ENCODE data around the gene RAMAC.
"Not testable (repeated sequence)": the region's sequence is repeated elsewhere in the genome, so short reads cannot be mapped to it uniquely, and the experiment has no call there.

RAMAC gene

GRCh38 chr15:83016906-83017305 is 30.9 kb downstream of the RAMAC start:
- no peak for DNase-seq

DNA sequence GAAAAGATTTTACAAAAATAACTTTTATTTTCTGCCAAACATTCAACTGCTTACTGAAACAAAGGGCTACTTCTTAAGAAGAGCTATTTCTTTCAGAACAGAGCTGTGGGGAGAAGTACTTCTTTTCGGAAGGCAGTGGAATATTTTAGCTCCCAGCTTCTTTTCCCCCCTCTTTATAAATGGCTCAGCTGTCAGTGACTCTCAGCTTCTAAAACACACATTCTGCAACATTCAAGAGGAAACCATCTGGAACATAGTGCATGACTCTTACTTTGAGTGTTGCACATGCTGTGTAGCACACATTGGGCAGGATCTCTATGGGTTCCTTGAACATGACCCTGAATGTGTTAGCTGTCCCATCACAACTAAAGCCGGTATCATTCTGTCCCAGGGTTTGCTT is 32.4 kb downstream of the RAMAC start:
- DNase-seq, result no peak

GRCh38 chr15:83030021-83030420 is 44.0 kb downstream of the RAMAC start:
- no peak for DNase-seq

GRCh38 chr15:83031234-83031633 is 45.2 kb downstream of the RAMAC start:
- not testable (repeated sequence) for DNase-seq

- no peak for DNase-seq
Measured at GRCh38 chr15:83036253-83036652, 50.2 kb downstream of the RAMAC start.

DNA sequence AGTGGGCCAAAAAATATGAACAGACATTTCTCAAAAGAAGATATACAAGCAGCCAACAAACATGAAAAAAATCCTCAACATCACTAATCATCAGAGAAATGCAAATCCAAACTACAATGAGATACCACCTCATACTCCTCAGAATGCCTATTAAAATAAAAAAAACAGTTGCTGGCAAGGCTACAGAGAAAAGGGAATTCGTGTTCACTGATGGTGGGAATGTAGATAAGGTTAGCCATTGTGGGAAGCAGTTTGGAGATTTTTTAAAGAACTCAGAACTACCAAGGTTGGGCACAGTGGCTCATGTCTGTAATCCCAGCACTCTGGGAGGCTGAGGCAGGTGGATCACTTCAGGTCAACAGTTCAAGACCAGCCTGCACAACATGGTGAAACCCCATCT is 53.2 kb downstream of the RAMAC start:
- no peak for DNase-seq

Measured in NCI-H510A (cell line).